Loucy (cell line): Measurements from ENCODE around the gene GIMAP8.

Source experiments
- CTCF ChIP-seq: fragments of 200-600 bp; sonication (generic); conservative IDR thresholded peaks from 2 replicates; pipeline ENCODE4 v1.5.1; 2014; ENCODE audit warnings: mild to moderate bottlenecking, antibody characterized with exemption, low read length
- EZH2phosphoT487 ChIP-seq: fragments of 200-600 bp; IDR thresholded peaks from 2 replicates; pipeline ENCODE4 v1.6.1; 2018; ENCODE audit warnings: antibody characterized with exemption, mild to moderate bottlenecking, moderate library complexity, borderline replicate concordance

- no peak for TF ChIP-seq EZH2phosphoT487
- TF ChIP-seq CTCF, result no peak
These were observed 10.5 kb upstream of the GIMAP8 start for GRCh38 chr7:150439967-150440366.
